Activated naive CD4-positive, alpha-beta T cell treated with anti-CD3 and anti-CD28 coated beads, Interleukin-2, amount 50 U/mL, for 24 hours (primary cell): ENCODE measurements around the gene RBM12.

Experiments used
- H3K27ac Mint-ChIP-seq: one replicate; pipeline ENCODE4 v1.8.0; 2021; ENCODE audit warnings: mild to moderate bottlenecking, mixed read lengths
- H3K27me3 Mint-ChIP-seq: one replicate; pipeline ENCODE4 v1.8.0; 2021; ENCODE audit warnings: mixed read lengths
- H3K36me3 Mint-ChIP-seq: one replicate; pipeline ENCODE4 v1.8.0; 2021; ENCODE audit warnings: mixed read lengths
- H3K4me1 Mint-ChIP-seq: one replicate; pipeline ENCODE4 v1.8.0; 2021; ENCODE audit warnings: mixed read lengths
- H3K4me3 Mint-ChIP-seq: one replicate; pipeline ENCODE4 v1.8.0; 2021; ENCODE audit warnings: mild to moderate bottlenecking, mixed read lengths
- H3K9me3 Mint-ChIP-seq: one replicate; pipeline ENCODE4 v1.8.0; 2021; ENCODE audit warnings: mixed read lengths

RBM12 gene

DNA sequence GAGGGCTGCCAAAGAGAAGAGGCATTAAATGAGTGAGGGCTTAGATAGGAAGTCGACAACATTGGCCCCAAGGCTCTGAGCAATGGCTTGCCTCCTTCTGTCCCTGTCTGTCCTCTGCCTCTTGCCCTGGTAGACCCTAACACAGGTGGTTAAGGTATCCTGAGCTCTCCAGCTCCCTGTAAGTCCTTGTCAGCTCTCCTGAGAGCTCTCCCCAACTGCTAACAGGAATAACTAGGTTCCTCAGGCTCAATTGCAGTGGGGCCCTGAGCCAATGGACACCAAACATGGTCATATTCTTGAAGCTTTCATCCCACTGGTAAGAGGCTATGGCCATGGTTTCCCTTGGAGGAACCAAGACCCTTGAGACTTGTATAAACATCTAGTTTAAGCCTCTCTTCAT is 5.0 kb upstream of the RBM12 start:
- Mint-ChIP-seq H3K4me3 (no peak overlapping the region), H3K4me1 (peaks cover 4% of the 10 kb centered on the region), H3K27ac (no peak overlapping the region), H3K36me3 (peaks cover 15% of the 10 kb centered on the region), H3K9me3 (no peaks in the 10 kb centered on the region), H3K27me3 (no peaks in the 10 kb centered on the region)

DNA sequence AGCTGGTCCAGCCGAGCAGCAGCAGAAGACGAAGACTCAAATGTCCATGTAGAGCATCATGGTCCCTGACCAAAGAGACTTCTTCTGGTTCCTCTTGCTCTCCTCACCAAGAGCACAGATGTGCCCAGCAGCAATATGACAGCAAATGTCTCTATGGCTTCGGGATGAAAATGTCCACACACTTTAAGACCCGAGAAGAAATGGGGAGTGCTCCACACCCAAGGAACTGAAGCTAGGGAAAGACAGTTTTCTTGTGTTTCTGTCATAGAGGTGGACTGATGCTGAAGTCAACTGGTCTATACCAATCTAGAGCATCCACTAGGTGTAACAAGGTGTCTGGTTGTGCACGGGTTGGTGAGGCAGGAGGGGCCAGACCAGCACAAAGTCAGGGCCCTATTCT is 4.5 kb upstream of the RBM12 start:
- Mint-ChIP-seq H3K36me3 (peaks cover 15% of the 10 kb centered on the region), H3K4me3 (no peak overlapping the region)

DNA sequence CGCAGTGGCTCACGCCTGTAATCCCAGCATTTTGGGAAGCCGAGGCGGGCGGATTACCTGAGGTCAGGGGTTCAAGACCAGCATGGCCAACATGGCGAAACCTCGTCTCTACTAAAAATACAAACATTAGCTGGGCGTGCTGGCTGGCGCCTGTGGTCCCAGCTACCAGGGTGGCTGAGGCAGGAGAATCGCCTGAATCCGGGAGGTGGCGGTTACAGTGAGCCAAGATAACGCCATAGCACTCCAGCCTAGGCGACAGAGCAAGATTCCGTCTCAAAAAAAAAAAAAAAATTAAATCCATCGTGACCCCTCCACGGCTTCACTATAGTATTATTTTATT is 1.2 kb upstream of the RBM12 start:
- no peak overlapping the region for H3K27ac Mint-ChIP-seq
- H3K36me3 Mint-ChIP-seq: peaks cover 10% of the 10 kb centered on the region
- peak overlapping the region; percentile 23 for H3K4me3 Mint-ChIP-seq
- peaks cover 31% of the 10 kb centered on the region for H3K4me1 Mint-ChIP-seq
- H3K27me3 Mint-ChIP-seq: no peaks in the 10 kb centered on the region
- H3K9me3 Mint-ChIP-seq: no peaks in the 10 kb centered on the region

More for the DNA sequence above, 4.5 kb upstream of the RBM12 start:
- H3K27ac Mint-ChIP-seq: no peak overlapping the region
- H3K27me3 Mint-ChIP-seq: no peaks in the 10 kb centered on the region
- H3K4me1 Mint-ChIP-seq: peaks cover 4% of the 10 kb centered on the region
- H3K9me3 Mint-ChIP-seq: no peaks in the 10 kb centered on the region

DNA sequence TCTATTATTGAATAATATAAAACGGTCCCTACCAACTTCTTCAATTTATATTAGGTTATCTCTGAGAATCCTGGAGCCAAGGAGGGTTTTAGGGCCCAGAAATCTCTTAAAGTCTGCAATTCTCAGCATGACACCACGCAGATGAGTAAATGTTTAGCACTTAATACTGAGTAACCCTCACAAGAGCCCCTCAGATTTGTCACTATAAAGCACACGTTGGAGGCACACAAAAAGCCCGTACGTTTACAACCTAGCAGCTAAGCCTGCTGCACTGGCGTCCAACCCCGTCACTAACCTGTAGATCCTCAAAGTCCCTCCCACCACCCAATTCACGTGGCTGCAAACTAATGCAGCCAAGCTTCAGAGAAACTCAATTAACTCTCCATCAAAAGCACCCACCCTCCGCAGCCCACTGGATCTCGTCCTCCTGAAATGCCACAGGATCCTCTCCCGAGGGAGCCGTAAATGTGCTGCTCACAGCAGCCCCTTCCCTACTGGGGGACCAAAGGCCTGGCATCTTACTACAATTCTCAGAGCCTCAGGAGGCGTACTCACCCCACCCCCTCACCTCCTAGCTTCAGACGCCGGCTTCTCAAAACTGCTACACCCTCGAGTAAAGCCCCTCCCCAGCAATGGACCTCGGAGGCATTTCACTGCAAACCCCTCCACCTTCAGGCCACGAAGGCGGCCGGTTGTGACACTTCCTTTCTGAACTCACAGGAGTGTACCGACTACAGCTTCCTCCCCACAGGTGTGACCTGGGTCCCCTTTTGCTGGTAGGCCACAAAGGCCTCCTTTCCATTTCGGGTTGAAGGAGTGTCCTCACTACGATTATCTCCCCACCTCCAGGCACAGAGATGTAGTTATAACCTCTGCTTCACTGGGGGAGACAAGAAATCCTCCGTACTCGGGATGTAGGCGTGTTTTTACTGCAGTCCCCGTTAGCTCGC is 909 bp downstream of the RBM12 start:
- Mint-ChIP-seq H3K9me3 (no peaks in the 10 kb centered on the region), H3K4me3 (peak overlapping the region; percentile 93), H3K36me3 (peaks cover 8% of the 10 kb centered on the region), H3K4me1 (peaks cover 52% of the 10 kb centered on the region), H3K27ac (peak overlapping the region; percentile 100), H3K27me3 (no peaks in the 10 kb centered on the region)

DNA sequence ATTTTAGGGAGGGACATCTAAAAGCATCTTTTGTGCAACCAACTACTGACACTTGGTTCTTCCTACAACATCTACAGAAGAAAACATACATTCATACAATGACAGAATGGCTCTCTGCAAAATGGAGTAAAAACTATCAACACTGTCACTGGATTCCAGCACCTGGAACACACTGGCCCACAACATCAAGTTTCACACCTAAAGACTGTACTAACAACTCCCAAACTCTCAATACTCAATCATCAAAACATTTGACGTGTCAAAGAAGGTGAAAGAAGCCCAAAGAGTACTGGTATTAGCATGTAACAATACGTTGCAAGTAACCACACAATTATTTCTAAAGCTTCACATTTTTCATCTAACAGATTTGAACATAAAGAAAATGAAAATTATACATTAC is 2.1 kb downstream of the RBM12 start:
- peaks cover 61% of the 10 kb centered on the region for H3K4me1 Mint-ChIP-seq
- H3K27ac Mint-ChIP-seq: peak overlapping the region; percentile 100
- no peaks in the 10 kb centered on the region for H3K9me3 Mint-ChIP-seq
- peaks cover 7% of the 10 kb centered on the region for H3K36me3 Mint-ChIP-seq
- no peaks in the 10 kb centered on the region for H3K27me3 Mint-ChIP-seq
- peak overlapping the region; percentile 93 for H3K4me3 Mint-ChIP-seq

DNA sequence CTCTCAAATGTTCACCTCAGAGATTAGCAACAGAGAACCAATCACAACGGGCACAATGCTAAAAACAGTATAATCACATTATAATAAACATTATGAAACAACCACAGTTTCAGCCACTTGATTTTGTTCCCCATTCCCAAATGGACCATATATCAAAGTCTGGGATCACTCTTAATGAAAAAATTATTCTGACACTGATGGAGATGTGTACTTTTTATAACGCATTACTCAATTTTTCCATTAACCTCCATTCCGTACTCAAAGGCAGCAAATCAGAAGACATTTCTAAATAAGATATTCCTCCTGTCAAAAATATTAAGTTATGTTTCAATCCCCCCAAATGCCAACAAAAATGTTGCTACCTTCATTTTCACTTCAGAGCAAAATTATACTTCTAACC is 2.8 kb downstream of the RBM12 start:
- H3K4me1 Mint-ChIP-seq: peaks cover 67% of the 10 kb centered on the region
- H3K36me3 Mint-ChIP-seq: peaks cover 12% of the 10 kb centered on the region
- H3K9me3 Mint-ChIP-seq: no peaks in the 10 kb centered on the region
- H3K27me3 Mint-ChIP-seq: no peaks in the 10 kb centered on the region
- H3K27ac Mint-ChIP-seq: peak overlapping the region; percentile 100
- H3K4me3 Mint-ChIP-seq: peak overlapping the region; percentile 93

GRCh38 chr20:35661053-35661452 is 3.6 kb downstream of the RBM12 start:
- Mint-ChIP-seq H3K27ac (peak overlapping the region; percentile 100), H3K4me1 (peaks cover 72% of the 10 kb centered on the region), H3K36me3 (peaks cover 12% of the 10 kb centered on the region), H3K9me3 (no peaks in the 10 kb centered on the region), H3K4me3 (peak overlapping the region; percentile 93), H3K27me3 (no peaks in the 10 kb centered on the region)

- Mint-ChIP-seq H3K9me3 (no peaks in the 10 kb centered on the region), H3K4me3 (peak overlapping the region; percentile 93), H3K4me1 (peaks cover 72% of the 10 kb centered on the region), H3K27ac (peak overlapping the region; percentile 100), H3K36me3 (peaks cover 12% of the 10 kb centered on the region), H3K27me3 (no peaks in the 10 kb centered on the region)
Observed at GRCh38 chr20:35660122-35660937, 4.4 kb downstream of the RBM12 start.

DNA sequence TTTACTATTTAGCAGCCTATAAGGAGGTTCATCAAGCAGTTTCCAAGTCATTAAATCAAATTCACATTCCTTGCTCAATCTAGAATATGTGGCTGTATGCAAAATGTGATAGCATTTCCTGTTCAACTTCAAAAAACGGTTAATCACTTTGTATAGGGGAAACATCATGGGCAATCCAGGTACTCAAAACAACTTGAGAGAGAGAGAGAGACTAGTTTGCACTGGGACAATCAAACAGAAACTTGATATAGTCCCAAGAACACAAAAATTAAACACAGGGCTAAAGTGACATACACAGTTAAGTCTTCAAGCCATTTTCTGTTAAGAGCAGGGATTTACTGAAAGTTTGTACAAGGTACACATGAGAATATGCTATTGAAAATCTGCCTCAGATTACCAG is 7.4 kb downstream of the RBM12 start:
- Mint-ChIP-seq H3K4me3 (peak overlapping the region; percentile 65), H3K27ac (peak overlapping the region; percentile 91), H3K9me3 (no peaks in the 10 kb centered on the region), H3K36me3 (peaks cover 10% of the 10 kb centered on the region), H3K27me3 (no peaks in the 10 kb centered on the region), H3K4me1 (peaks cover 58% of the 10 kb centered on the region)

- no peaks in the 10 kb centered on the region for H3K9me3 Mint-ChIP-seq
Observed at GRCh38 chr20:35654415-35654814, 10.3 kb downstream of the RBM12 start.

DNA sequence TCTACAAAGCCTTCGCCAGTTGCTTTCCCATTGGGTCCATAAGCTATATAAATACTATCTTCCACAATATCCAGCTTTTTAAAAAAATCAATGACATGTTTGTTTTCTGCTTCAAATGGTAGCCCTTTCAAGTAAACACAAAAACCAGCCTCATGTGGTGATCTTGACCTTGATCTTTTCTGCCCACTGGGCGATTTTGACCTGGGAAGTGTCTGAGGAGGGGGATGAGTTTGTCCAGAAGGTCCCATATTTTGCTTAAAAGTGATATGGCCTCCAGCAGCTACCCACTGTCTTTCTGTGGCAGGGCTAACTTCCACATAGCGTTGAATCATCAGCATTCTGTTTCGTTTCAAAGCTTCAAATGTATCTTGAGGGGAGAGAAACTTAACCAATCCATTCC is 10.8 kb downstream of the RBM12 start:
- H3K27me3 Mint-ChIP-seq: no peaks in the 10 kb centered on the region
- H3K4me3 Mint-ChIP-seq: no peak overlapping the region
- no peak overlapping the region for H3K27ac Mint-ChIP-seq
- H3K36me3 Mint-ChIP-seq: peaks cover 22% of the 10 kb centered on the region
- H3K9me3 Mint-ChIP-seq: no peaks in the 10 kb centered on the region
- peaks cover 55% of the 10 kb centered on the region for H3K4me1 Mint-ChIP-seq

More at GRCh38 chr20:35654415-35654814, 10.3 kb downstream of the RBM12 start:
- H3K36me3 Mint-ChIP-seq: peaks cover 19% of the 10 kb centered on the region
- no peaks in the 10 kb centered on the region for H3K27me3 Mint-ChIP-seq
- H3K27ac Mint-ChIP-seq: no peak overlapping the region
- H3K4me3 Mint-ChIP-seq: no peak overlapping the region
- peaks cover 55% of the 10 kb centered on the region for H3K4me1 Mint-ChIP-seq

- no peaks in the 10 kb centered on the region for H3K27me3 Mint-ChIP-seq
- no peak overlapping the region for H3K27ac Mint-ChIP-seq
- no peak overlapping the region for H3K4me3 Mint-ChIP-seq
- H3K4me1 Mint-ChIP-seq: peaks cover 56% of the 10 kb centered on the region
- H3K36me3 Mint-ChIP-seq: peaks cover 22% of the 10 kb centered on the region
- no peaks in the 10 kb centered on the region for H3K9me3 Mint-ChIP-seq
Observed at GRCh38 chr20:35653430-35653734, 11.3 kb downstream of the RBM12 start.

- Mint-ChIP-seq H3K36me3 (peaks cover 22% of the 10 kb centered on the region), H3K27ac (no peak overlapping the region), H3K27me3 (no peaks in the 10 kb centered on the region), H3K4me1 (peaks cover 57% of the 10 kb centered on the region), H3K4me3 (no peak overlapping the region), H3K9me3 (no peaks in the 10 kb centered on the region)
Observed at GRCh38 chr20:35652641-35653429, 11.9 kb downstream of the RBM12 start.

DNA sequence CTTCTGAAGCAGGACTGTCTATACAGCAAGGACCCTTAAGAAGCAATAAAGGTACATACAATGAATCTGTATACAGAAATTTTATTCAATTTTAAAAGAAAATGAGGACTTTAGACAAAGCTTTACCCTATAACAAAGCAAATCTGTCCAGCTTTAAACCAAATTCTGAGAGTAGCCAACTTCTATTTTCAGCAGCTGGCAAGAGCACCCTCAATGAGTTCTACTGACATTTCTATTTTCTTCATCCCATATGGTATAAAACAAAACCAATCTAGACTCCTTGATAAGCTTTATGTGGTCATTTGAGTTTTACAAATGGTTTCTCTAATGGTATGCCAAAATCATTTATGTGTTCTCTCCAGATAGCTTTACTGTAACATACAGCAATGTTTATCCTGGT is 12.7 kb downstream of the RBM12 start:
- Mint-ChIP-seq H3K36me3 (peaks cover 18% of the 10 kb centered on the region), H3K4me3 (no peak overlapping the region), H3K9me3 (no peaks in the 10 kb centered on the region), H3K27me3 (no peaks in the 10 kb centered on the region), H3K4me1 (peaks cover 55% of the 10 kb centered on the region), H3K27ac (no peak overlapping the region)

DNA sequence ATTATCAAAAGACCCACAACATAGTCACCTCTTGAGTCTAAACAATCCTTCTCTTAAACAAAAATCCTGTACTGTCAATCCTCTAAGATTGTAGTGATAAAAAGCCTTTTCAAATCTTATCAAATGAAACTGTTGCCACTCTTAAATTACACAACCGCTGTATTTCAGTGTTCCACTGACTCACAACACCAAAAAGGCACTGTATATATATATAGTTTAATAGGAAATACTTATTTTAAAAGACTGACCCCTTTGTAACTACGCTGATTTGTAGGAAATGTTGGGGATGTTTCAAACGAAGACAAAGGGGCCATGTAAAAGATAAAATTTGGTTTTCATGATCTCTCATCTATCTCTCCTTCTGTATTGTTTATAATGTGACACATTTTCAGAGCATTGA is 14.1 kb downstream of the RBM12 start:
- Mint-ChIP-seq H3K9me3 (no peaks in the 10 kb centered on the region), H3K27me3 (no peaks in the 10 kb centered on the region), H3K4me1 (peaks cover 60% of the 10 kb centered on the region), H3K36me3 (peaks cover 18% of the 10 kb centered on the region), H3K27ac (peak overlapping the region; percentile 4), H3K4me3 (no peak overlapping the region)
